HL-60/S4 treated with phorbol 12-myristate 13-acetate at 8.2 ng/mL for 4 days and 3 days (cell line): ENCODE results near the gene DGKZ.

ENCODE experiments used
- in situ Hi-C: fragments of 300-500 bp; cut with MboI; formaldehyde crosslinking; loops from 2 replicates; pipeline ENCODE4 v1.15.0; 2022; ENCODE audit warnings: low sequenced_read_pairs

Gene DGKZ

GRCh38 chr11:46391578-46392420 is 44.5 kb downstream of the DGKZ start, which contains the start of gene CHRM4:
Gene CHRM4, minus strand, starts transcription at chr11:46391776. Its CDS starts 5,219 bp downstream, at chr11:46386557.
- in situ Hi-C loops = no loop called here

GRCh38 chr11:46392421-46393230 is 45.4 kb downstream of the DGKZ start:
- in situ Hi-C loops = no loop called here

GRCh38 chr11:46393231-46393616 is 46.0 kb downstream of the DGKZ start:
- in situ Hi-C loops = no loop called here

- in situ Hi-C loops = no loop called here
Observed at GRCh38 chr11:46393759-46394158, 46.5 kb downstream of the DGKZ start.

GRCh38 chr11:46397526-46397925 is 50.3 kb downstream of the DGKZ start:
- in situ Hi-C loops = no loop called here

GRCh38 chr11:46402957-46403902 is 56.0 kb downstream of the DGKZ start:
- in situ Hi-C loops = no loop called here

- in situ Hi-C loops = no loop called here
Observed at GRCh38 chr11:46404476-46405017, 57.3 kb downstream of the DGKZ start.

- in situ Hi-C loops = no loop called here
Observed at GRCh38 chr11:46407635-46408034, 60.4 kb downstream of the DGKZ start.

GRCh38 chr11:46408407-46408986 is 61.2 kb downstream of the DGKZ start:
- in situ Hi-C loops = no loop called here

GRCh38 chr11:46410021-46410420 is 62.8 kb downstream of the DGKZ start:
- in situ Hi-C loops = no loop called here

- in situ Hi-C loops = no loop called here
Observed at GRCh38 chr11:46413760-46414465, 66.7 kb downstream of the DGKZ start.

- in situ Hi-C loops = no loop called here
Observed at GRCh38 chr11:46414466-46414796, 67.2 kb downstream of the DGKZ start.

GRCh38 chr11:46414879-46415278 is 67.6 kb downstream of the DGKZ start:
- in situ Hi-C loops = no loop called here

GRCh38 chr11:46417711-46418110 is 70.4 kb downstream of the DGKZ start:
- in situ Hi-C loops = no loop called here

- in situ Hi-C loops = no loop called here
Observed at GRCh38 chr11:46418751-46419150, 71.5 kb downstream of the DGKZ start.

GRCh38 chr11:46420513-46420912 is 73.2 kb downstream of the DGKZ start:
- in situ Hi-C loops = no loop called here

GRCh38 chr11:46421257-46421880 is 74.1 kb downstream of the DGKZ start:
- in situ Hi-C loops = no loop called here

- in situ Hi-C loops = no loop called here
Observed at GRCh38 chr11:46422588-46422987, 75.3 kb downstream of the DGKZ start.
